ENCODE results near the gene ALKBH3.

Gene ALKBH3

GRCh38 chr11:43968719-43969118 lies 88.1 kb downstream of the ALKBH3 start:
- no peak for DNase-seq

GRCh38 chr11:43969543-43969942 lies 88.9 kb downstream of the ALKBH3 start:
- DNase-seq, result no peak

Data from NCI-H226 (cell line).